Activated T-cell treated with anti-CD3 and anti-CD28 coated beads for 48 hours (primary cell): ENCODE data around the gene SEC22B.
"Not testable (repeated sequence)": the region's sequence is repeated elsewhere in the genome, so short reads cannot be mapped to it uniquely, and the experiment has no call there.

Experiments used
- DNase-seq: peaks from one replicate; pipeline ENCODE4 v3.0.0-alpha.2; 2020; ENCODE audit warnings: low read depth

Gene SEC22B

GRCh38 chr1:120116094-120116493, 60.2 kb downstream of the SEC22B start:
- DNase-seq: not testable (repeated sequence)

DNA sequence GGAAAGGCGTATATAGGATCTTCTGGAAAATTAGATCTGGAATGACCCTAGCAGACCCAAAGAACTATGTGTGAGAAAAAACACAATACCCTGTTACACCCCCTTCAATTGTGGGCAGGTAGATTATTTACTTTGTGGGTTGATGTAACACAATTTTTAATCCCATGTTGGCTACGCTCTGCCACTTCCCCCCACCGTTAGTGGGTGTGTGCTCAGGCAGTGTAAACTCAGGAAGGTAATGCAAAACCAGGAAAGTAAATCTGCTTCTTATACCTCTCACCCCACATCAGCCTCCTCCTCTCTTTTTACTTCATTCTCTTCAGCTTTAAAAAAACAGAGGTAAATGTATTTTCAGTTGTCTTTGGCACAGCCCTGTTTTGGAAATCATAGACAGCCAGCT, 63.2 kb downstream of the SEC22B start:
- not testable (repeated sequence) for DNase-seq

DNA sequence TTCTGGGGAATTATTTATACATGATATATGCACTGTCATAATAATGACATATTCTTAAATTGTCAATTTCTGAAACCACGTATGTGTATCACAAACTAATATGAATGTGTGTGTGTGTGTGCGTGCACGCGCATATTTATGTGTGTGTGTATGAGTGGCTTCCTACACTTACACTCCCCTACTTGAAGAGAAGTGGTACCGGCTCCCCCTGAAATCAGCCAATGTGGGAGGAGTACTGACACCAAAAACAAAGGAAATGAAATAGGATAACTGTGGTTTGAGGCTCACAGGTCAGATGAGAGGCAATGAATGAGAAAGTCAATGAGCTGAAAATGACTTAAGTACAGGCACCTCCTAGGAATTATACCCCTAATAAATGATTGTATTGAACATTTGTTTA, 64.1 kb downstream of the SEC22B start:
- not testable (repeated sequence) for DNase-seq

- DNase-seq: not testable (repeated sequence)
These were observed 64.5 kb downstream of the SEC22B start for GRCh38 chr1:120111771-120112170.

DNA sequence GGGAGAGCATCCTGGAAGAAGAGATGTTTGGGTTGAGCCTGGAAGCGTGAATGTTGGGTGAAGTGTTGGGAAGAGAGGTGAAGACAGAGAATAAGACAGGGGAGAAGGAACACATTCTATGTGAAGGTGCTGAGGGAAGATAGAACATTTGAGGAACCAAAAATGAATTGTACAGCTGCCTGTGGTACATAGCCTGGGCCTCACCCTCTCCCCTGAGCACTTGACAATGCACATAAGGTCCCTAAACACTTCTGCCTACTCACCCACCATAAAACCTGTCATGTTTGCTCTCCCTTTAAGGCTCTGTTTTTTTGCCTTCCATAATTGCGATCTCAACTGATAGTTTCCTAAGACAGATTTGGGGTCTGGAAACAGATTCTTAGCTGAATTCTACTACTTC, 65.3 kb downstream of the SEC22B start:
- DNase-seq: not testable (repeated sequence)

DNA sequence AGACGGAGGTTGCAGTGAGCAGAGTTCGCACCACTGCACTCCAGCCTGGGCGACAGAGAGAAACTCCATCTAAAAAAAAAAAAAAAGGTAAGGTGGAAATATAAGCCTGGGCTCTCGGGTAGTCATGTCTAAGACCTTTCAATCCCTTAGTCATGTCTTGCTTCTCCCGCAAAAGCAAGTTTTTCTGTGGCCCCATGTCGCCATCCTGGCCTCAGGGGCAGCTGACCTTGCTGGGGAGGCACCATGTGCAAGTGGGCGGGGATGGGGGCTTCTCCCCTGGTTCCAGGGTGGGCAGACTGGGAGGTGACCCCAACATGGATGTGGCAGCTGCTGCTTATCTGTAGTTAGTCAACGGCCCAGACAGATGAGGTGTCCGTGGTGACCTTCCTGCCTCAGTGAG, 66.7 kb downstream of the SEC22B start:
- not testable (repeated sequence) for DNase-seq

GRCh38 chr1:120109180-120109579, 67.1 kb downstream of the SEC22B start:
- not testable (repeated sequence) for DNase-seq

- not testable (repeated sequence) for DNase-seq
These were observed 71.0 kb downstream of the SEC22B start for GRCh38 chr1:120105288-120105687.

DNA sequence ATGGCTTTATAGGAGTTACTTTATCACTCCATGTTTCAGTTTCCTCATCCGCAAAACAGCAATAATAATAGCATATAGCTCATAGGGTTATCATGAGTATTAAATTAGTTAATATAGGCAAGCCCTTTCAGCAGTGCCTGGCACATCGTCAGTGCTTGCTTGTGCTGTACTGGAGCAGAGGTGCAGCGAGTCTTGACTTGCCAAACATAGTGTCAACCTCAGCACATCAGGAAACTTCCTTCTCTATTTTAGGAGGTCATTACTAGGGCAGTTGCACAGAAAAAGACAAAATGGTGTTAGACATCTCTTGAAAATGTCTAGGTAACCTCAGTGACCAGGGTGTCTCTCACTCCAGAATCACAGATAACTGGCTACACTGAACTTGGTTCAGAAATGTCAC, 72.6 kb downstream of the SEC22B start:
- not testable (repeated sequence) for DNase-seq

- not testable (repeated sequence) for DNase-seq
These were observed 74.7 kb downstream of the SEC22B start for GRCh38 chr1:120101593-120101992.
